Fibroblast of mammary gland (primary cell): Measurements from ENCODE around the gene LCE5A.
"Not testable (repeated sequence)": the region's sequence is repeated elsewhere in the genome, so short reads cannot be mapped to it uniquely, and the experiment has no call there.

Experiments
- DNase-seq: peaks from one replicate; pipeline ENCODE4 v3.0.0-alpha.2; 2010; ENCODE audit warnings: low read depth
- H3K4me3 ChIP-seq: 2 replicates; pipeline ENCODE4 v1.5.1; 2011; ENCODE audit warnings: low read depth, mild to moderate bottlenecking, low read length, moderate library complexity; ENCODE audit not compliant: control insufficient read depth
- TF ChIP-seq, protein P1 (sequence below): conservative IDR thresholded peaks from 2 replicates; pipeline ENCODE4 v1.5.1; 2011; ENCODE audit warnings: low read depth, low read length, inconsistent platforms; ENCODE audit not compliant: control insufficient read depth, insufficient read depth

LCE5A gene

DNA sequence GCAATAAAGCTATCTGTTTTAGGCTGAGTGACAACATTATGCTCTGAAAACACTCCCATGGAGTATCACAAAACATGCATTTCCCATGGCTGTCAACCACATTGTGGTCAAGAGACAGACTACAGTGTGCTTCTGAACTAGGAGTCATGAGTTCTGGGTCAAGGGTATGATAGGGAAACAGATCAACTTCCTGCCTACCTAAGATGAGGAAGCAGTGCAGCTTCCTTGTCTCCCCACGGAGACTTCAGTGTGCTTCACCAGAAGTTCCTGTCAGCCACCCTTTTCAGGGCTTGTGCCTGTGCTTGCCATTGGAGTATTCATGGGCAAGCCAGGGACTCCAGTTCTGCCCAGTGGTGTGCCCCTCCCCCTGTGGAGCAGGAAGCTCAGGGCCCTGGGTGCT, 36.1 kb downstream of the LCE5A start:
- no peak for DNase-seq
- TF ChIP-seq, protein P1, sequence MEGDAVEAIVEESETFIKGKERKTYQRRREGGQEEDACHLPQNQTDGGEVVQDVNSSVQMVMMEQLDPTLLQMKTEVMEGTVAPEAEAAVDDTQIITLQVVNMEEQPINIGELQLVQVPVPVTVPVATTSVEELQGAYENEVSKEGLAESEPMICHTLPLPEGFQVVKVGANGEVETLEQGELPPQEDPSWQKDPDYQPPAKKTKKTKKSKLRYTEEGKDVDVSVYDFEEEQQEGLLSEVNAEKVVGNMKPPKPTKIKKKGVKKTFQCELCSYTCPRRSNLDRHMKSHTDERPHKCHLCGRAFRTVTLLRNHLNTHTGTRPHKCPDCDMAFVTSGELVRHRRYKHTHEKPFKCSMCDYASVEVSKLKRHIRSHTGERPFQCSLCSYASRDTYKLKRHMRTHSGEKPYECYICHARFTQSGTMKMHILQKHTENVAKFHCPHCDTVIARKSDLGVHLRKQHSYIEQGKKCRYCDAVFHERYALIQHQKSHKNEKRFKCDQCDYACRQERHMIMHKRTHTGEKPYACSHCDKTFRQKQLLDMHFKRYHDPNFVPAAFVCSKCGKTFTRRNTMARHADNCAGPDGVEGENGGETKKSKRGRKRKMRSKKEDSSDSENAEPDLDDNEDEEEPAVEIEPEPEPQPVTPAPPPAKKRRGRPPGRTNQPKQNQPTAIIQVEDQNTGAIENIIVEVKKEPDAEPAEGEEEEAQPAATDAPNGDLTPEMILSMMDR: no peak
- no peak overlapping the region for H3K4me3 ChIP-seq

DNA sequence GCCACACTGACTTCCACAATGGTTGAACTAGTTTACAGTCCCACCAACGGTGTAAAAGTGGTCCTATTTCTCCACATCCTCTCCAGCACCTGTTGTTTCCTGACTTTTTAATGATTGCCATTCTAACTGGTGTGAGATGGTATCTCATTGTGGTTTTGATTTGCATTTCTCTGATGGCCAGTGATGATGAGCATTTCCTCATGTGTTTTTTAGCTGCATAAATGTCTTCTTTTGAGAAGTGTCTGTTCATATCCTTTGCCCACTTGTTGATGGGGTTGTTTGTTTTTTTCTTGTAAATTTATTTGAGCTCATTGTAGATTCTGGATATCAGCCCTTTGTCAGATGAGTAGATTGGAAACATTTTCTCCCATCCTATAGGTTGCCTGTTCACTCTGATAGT, 37.8 kb downstream of the LCE5A start:
- not testable (repeated sequence) for DNase-seq, H3K4me3 ChIP-seq
